GM18868 (cell line): ENCODE measurements around the gene NTM.
A peak's percentile ranks its signal among the peaks of the same experiment; 100 is the strongest.
"Not testable (repeated sequence)": the region's sequence is repeated elsewhere in the genome, so short reads cannot be mapped to it uniquely, and the experiment has no call there.

Source experiments
- ATAC-seq: cut with Tn5 transposase; IDR thresholded peaks from one replicate; pipeline ENCODE4 v1.9.1; 2021; ENCODE audit warnings: mild to moderate bottlenecking, moderate library complexity; ENCODE audit not compliant: unreplicated experiment

NTM gene

GRCh38 chr11:131903074-131903473, 532.7 kb downstream of the NTM start:
- ATAC-seq: no peak

GRCh38 chr11:131904756-131905155, 534.3 kb downstream of the NTM start:
- no peak for ATAC-seq

- ATAC-seq: no peak
Observed at GRCh38 chr11:131906963-131907362, 536.5 kb downstream of the NTM start.

GRCh38 chr11:131907371-131907770, 537.0 kb downstream of the NTM start:
- ATAC-seq: no peak

- ATAC-seq: no peak
Observed at GRCh38 chr11:131908316-131908715, 537.9 kb downstream of the NTM start.

GRCh38 chr11:131909426-131910177, 539.2 kb downstream of the NTM start:
- no peak for ATAC-seq

GRCh38 chr11:131910178-131910522, 539.7 kb downstream of the NTM start:
- no peak for ATAC-seq

GRCh38 chr11:131910523-131911387, 540.3 kb downstream of the NTM start:
- ATAC-seq: no peak

GRCh38 chr11:131911388-131912032, 541.1 kb downstream of the NTM start:
- not testable (repeated sequence) for ATAC-seq

GRCh38 chr11:131912134-131912533, 541.7 kb downstream of the NTM start:
- ATAC-seq: no peak

- ATAC-seq: no peak
Observed at GRCh38 chr11:131913267-131913666, 542.9 kb downstream of the NTM start.

- ATAC-seq: no peak
Observed at GRCh38 chr11:131914361-131914774, 544.0 kb downstream of the NTM start.

- ATAC-seq: no peak
Observed at GRCh38 chr11:131916638-131917037, 546.2 kb downstream of the NTM start.

- no peak for ATAC-seq
Observed at GRCh38 chr11:131917634-131918384, 547.4 kb downstream of the NTM start.

- ATAC-seq: no peak
Observed at GRCh38 chr11:131918663-131919062, 548.2 kb downstream of the NTM start.

- no peak for ATAC-seq
Observed at GRCh38 chr11:131922220-131922619, 551.8 kb downstream of the NTM start.

GRCh38 chr11:131923309-131923708, 552.9 kb downstream of the NTM start:
- ATAC-seq: no peak

- ATAC-seq: peak; percentile 45
Observed at GRCh38 chr11:131924001-131924400, 553.6 kb downstream of the NTM start.

GRCh38 chr11:131924457-131925201, 554.2 kb downstream of the NTM start:
- no peak for ATAC-seq

- ATAC-seq: no peak
Observed at GRCh38 chr11:131925829-131926228, 555.4 kb downstream of the NTM start.
